NCI-H1436 (cell line): Measurements from ENCODE around the gene ESAM.

Experiments used
- DNase-seq: peaks from one replicate; lab custom pipeline; 2025; lab: John Stamatoyannopoulos, UW

Gene ESAM

GRCh38 chr11:124762105-124762623 is at the start of gene ESAM:
TSS of gene ESAM (minus strand) at chr11:124762290. CDS start at chr11:124762154, 136 bp downstream.
- peak; percentile 8 for DNase-seq

GRCh38 chr11:124811399-124812125 is 49.5 kb upstream of the ESAM start:
- no peak for DNase-seq

- DNase-seq = no peak
These were observed 45.7 kb upstream of the ESAM start for GRCh38 chr11:124807660-124808270.

GRCh38 chr11:124807201-124807600 is 45.1 kb upstream of the ESAM start:
- DNase-seq = no peak

GRCh38 chr11:124804884-124805283 is 42.8 kb upstream of the ESAM start:
- no peak for DNase-seq

GRCh38 chr11:124801636-124802312 is 39.7 kb upstream of the ESAM start:
- DNase-seq = no peak

- no peak for DNase-seq
These were observed 38.9 kb upstream of the ESAM start for GRCh38 chr11:124801014-124801413.

GRCh38 chr11:124800226-124800929 is 38.3 kb upstream of the ESAM start, which contains the start of gene MSANTD2:
TSS of gene MSANTD2 (minus strand) at chr11:124800406. CDS start at chr11:124800380, 26 bp downstream.
- peak; percentile 60 for DNase-seq

GRCh38 chr11:124799348-124800225 is 37.5 kb upstream of the ESAM start:
- no peak for DNase-seq

- no peak for DNase-seq
These were observed 36.9 kb upstream of the ESAM start for GRCh38 chr11:124798991-124799347.

- no peak for DNase-seq
These were observed 34.2 kb upstream of the ESAM start for GRCh38 chr11:124796312-124796711.

GRCh38 chr11:124793466-124794278 is 31.6 kb upstream of the ESAM start:
- DNase-seq = no peak

GRCh38 chr11:124791626-124792341 is 29.7 kb upstream of the ESAM start:
- no peak for DNase-seq

GRCh38 chr11:124788521-124788920 is 26.4 kb upstream of the ESAM start:
- DNase-seq = no peak

GRCh38 chr11:124784051-124784450 is 22.0 kb upstream of the ESAM start:
- DNase-seq = no peak

GRCh38 chr11:124783002-124783401 is 20.9 kb upstream of the ESAM start:
- no peak for DNase-seq

- no peak for DNase-seq
These were observed 17.5 kb upstream of the ESAM start for GRCh38 chr11:124779568-124779967.

- no peak for DNase-seq
These were observed 16.2 kb upstream of the ESAM start for GRCh38 chr11:124778281-124778680.

GRCh38 chr11:124776865-124777645 is 15.0 kb upstream of the ESAM start:
- DNase-seq = no peak
